ENCODE results near the gene NRXN3.

The NRXN3 gene

DNA sequence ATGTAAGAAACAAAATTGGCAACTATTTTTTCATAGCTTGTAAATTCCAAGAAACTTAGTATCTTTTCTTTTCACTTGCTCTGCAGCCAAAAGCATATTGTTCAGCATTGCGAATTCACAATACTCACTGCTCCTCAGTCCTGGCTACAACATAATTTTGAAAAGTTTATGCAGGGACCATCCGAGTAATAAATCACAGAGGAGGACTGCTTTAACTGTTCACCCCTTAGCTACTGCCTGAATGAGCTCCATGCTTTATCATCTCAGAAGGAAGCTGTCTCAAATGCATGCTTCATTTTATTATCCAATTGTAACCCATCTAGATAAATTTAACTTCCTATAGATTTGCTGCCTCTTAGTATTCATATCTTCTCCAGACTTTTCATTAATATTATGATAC lies 1213.3 kb downstream of the NRXN3 start:
- H3K27me3 ChIP-seq (ENCODE audit: insufficient read depth, low read length), result no peaks in the 10 kb centered on the region
- no peak overlapping the region for H2AFZ ChIP-seq (ENCODE audit: low read length, unreplicated experiment)
- no peaks in the 10 kb centered on the region for H3K4me1 ChIP-seq (ENCODE audit: control insufficient read depth, insufficient read depth, low read length, unreplicated experiment)
- H3K4me3 ChIP-seq (ENCODE audit: low read depth, low read length), result no peak overlapping the region
- H3K79me2 ChIP-seq (ENCODE audit: control insufficient read depth, insufficient read depth, low read length, unreplicated experiment), result no peaks in the 10 kb centered on the region
- H3K36me3 ChIP-seq (ENCODE audit: insufficient read depth, low read length), result no peaks in the 10 kb centered on the region
- no peak overlapping the region for H3K27ac ChIP-seq (ENCODE audit: low read depth, low read length)

DNA sequence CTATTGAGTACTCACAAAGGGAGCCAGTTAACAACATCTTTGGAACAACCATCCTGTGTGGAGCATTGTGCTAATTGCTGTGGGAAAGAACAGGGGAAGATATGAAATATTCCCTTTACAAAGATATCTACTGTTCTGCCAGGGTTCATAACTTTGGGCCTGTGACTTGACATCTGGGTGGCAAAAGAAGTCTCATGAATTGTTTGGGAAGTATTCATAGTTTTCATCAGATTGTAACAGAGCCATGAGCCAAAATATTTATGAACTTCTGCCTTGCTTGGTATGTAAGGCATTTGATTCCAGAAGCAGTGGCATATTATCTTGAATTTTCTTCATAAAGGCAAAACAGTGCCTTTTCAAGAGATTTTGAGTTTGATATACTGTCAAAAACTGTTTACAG lies 1224.9 kb downstream of the NRXN3 start:
- H3K79me2 ChIP-seq (ENCODE audit: control insufficient read depth, insufficient read depth, low read length, unreplicated experiment), result no peaks in the 10 kb centered on the region
- peaks cover 6% of the 10 kb centered on the region for H3K4me1 ChIP-seq (ENCODE audit: control insufficient read depth, insufficient read depth, low read length, unreplicated experiment)
- no peak overlapping the region for H3K4me3 ChIP-seq (ENCODE audit: low read depth, low read length)
- H2AFZ ChIP-seq (ENCODE audit: low read length, unreplicated experiment), result no peak overlapping the region
- H3K27ac ChIP-seq (ENCODE audit: low read depth, low read length), result peak overlapping the region; percentile 19; the same call in 1 of the 2 replicates
- H3K27me3 ChIP-seq (ENCODE audit: insufficient read depth, low read length), result no peaks in the 10 kb centered on the region
- no peaks in the 10 kb centered on the region for H3K36me3 ChIP-seq (ENCODE audit: insufficient read depth, low read length)

DNA sequence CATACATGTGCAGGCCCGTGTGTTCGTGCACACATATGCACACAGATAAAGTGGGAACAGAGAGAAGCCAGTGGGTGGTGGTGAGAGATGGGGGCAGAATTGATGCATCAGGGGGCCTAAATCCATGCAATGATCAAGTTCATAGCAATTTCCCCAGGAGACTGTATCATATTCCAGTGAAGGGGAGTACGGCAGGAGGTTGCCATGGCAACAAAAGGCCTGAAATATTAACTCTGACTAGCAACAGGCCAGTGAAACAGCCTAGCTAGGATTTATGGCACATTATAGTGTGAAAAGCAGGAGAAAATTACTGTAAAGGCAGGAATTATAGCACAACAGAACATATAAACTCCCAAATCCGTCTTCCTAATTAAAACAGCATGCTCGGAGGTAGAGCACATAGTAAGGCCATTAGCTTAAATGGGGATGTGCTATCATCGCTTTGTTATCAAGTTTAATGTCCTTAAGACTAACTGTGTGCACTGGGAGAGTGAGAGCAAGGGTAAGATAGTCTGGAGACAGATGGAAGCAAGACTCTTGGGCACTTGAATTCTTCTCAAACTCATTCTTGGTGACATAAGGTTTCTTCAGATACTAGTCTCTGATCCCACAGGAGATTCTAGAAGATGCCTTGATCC lies 1234.8 kb downstream of the NRXN3 start:
- H2AFZ ChIP-seq (ENCODE audit: low read length, unreplicated experiment), result no peak overlapping the region
- H3K4me3 ChIP-seq (ENCODE audit: low read depth, low read length), result no peak overlapping the region
- H3K4me1 ChIP-seq (ENCODE audit: control insufficient read depth, insufficient read depth, low read length, unreplicated experiment), result no peaks in the 10 kb centered on the region
- H3K36me3 ChIP-seq (ENCODE audit: insufficient read depth, low read length), result no peaks in the 10 kb centered on the region
- no peak overlapping the region for H3K27ac ChIP-seq (ENCODE audit: low read depth, low read length)
- H3K27me3 ChIP-seq (ENCODE audit: insufficient read depth, low read length), result no peaks in the 10 kb centered on the region
- H3K79me2 ChIP-seq (ENCODE audit: control insufficient read depth, insufficient read depth, low read length, unreplicated experiment), result no peaks in the 10 kb centered on the region

DNA sequence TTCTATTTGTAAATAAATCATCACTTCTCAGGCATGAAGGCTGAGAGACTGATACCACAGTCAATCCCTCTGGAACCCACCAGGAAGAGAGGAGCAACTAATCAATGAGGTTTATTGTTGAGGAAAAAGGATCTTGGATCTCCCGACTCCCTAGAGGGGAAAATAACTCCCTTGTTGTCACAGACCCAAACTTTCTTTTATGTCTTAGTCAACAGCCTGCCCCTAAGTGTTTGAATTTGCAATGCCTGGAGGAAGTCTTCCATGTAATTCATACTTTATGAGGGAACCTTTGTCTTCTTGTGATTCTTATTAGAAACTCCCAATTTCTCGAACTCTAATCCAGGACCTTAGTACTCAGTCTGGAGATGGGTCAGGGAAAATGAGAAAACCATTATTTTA lies 1235.3 kb downstream of the NRXN3 start:
- no peaks in the 10 kb centered on the region for H3K79me2 ChIP-seq (ENCODE audit: control insufficient read depth, insufficient read depth, low read length, unreplicated experiment)
- H3K27me3 ChIP-seq (ENCODE audit: insufficient read depth, low read length), result no peaks in the 10 kb centered on the region
- H3K36me3 ChIP-seq (ENCODE audit: insufficient read depth, low read length), result no peaks in the 10 kb centered on the region
- no peaks in the 10 kb centered on the region for H3K4me1 ChIP-seq (ENCODE audit: control insufficient read depth, insufficient read depth, low read length, unreplicated experiment)
- no peak overlapping the region for H3K4me3 ChIP-seq (ENCODE audit: low read depth, low read length)
- no peak overlapping the region for H3K27ac ChIP-seq (ENCODE audit: low read depth, low read length)
- no peak overlapping the region for H2AFZ ChIP-seq (ENCODE audit: low read length, unreplicated experiment)

- H3K4me3 ChIP-seq (ENCODE audit: low read depth, low read length), result no peak overlapping the region
- no peaks in the 10 kb centered on the region for H3K36me3 ChIP-seq (ENCODE audit: insufficient read depth, low read length)
- H3K79me2 ChIP-seq (ENCODE audit: control insufficient read depth, insufficient read depth, low read length, unreplicated experiment), result no peaks in the 10 kb centered on the region
- H3K4me1 ChIP-seq (ENCODE audit: control insufficient read depth, insufficient read depth, low read length, unreplicated experiment), result peaks cover 19% of the 10 kb centered on the region
- no peaks in the 10 kb centered on the region for H3K27me3 ChIP-seq (ENCODE audit: insufficient read depth, low read length)
- H2AFZ ChIP-seq (ENCODE audit: low read length, unreplicated experiment), result no peak overlapping the region
- no peak overlapping the region for H3K27ac ChIP-seq (ENCODE audit: low read depth, low read length)
Measured at GRCh38 chr14:79407572-79407971, 1237.4 kb downstream of the NRXN3 start.

DNA sequence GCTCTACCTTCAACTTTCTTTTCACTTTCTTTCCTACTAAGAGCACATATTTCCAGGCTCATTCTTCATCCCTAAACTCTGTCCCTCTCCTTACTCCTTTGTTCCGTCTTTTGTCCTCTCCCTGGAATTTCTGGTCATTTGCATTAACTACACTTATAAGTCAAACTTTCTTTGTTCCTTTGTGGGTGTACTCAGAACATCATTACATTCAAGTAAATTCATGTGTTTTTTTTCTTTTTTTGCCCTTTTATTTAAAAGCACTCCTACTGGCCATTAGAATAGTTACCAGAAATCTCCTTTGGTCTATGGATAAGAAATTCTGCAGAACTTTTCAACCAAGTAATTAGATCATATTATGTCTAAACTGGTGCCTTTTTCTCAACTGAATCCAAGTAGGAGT lies 1238.5 kb downstream of the NRXN3 start:
- Histone ChIP-seq H3K27me3 (ENCODE audit: insufficient read depth, low read length) (no peaks in the 10 kb centered on the region), H3K4me3 (ENCODE audit: low read depth, low read length) (no peak overlapping the region), H2AFZ (ENCODE audit: low read length, unreplicated experiment) (no peak overlapping the region), H3K36me3 (ENCODE audit: insufficient read depth, low read length) (no peaks in the 10 kb centered on the region), H3K4me1 (ENCODE audit: control insufficient read depth, insufficient read depth, low read length, unreplicated experiment) (peaks cover 28% of the 10 kb centered on the region), H3K27ac (ENCODE audit: low read depth, low read length) (no peak overlapping the region), H3K79me2 (ENCODE audit: control insufficient read depth, insufficient read depth, low read length, unreplicated experiment) (no peaks in the 10 kb centered on the region)

DNA sequence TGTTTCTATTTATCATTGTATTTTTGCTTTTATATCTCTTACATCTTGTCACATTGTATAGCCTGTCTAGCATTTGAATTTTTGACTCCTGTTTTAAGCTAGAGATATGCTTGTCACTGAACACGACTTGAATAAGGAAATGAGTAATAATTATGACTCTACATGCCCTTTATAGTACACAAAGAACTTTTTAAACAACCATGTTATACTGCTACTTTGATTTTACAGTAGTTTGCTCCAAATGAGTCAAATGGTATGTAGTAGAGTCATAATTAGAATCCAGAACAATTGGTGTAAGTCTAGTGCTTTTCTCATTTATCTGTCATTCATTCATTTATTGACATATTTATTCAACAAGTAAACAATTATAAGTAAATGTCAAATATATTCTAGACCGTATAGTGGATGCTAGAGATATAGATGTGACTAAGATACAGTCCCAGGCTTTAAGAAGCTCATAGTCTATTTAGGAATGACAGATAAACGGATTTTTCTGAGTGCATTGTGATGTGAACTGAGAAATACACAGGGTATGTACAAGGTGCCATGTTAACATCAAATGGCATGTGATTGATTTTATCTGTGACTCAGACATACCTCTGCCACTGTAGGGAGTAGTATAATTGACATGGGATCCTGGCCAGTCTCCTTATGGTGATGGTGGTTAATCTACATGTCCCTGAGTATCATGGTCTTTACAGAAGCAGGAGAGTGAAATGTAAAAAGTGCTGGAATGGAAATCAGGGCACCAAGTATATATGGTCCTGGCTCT lies 1241.4 kb downstream of the NRXN3 start:
- Histone ChIP-seq H2AFZ (ENCODE audit: low read length, unreplicated experiment) (no peak overlapping the region), H3K4me1 (ENCODE audit: control insufficient read depth, insufficient read depth, low read length, unreplicated experiment) (peaks cover 28% of the 10 kb centered on the region)

GRCh38 chr14:79412822-79413221 lies 1242.6 kb downstream of the NRXN3 start:
- Histone ChIP-seq H3K27ac (ENCODE audit: low read depth, low read length) (no peak overlapping the region), H3K27me3 (ENCODE audit: insufficient read depth, low read length) (no peaks in the 10 kb centered on the region), H2AFZ (ENCODE audit: low read length, unreplicated experiment) (no peak overlapping the region), H3K36me3 (ENCODE audit: insufficient read depth, low read length) (no peaks in the 10 kb centered on the region), H3K4me1 (ENCODE audit: control insufficient read depth, insufficient read depth, low read length, unreplicated experiment) (peaks cover 28% of the 10 kb centered on the region), H3K4me3 (ENCODE audit: low read depth, low read length) (no peak overlapping the region), H3K79me2 (ENCODE audit: control insufficient read depth, insufficient read depth, low read length, unreplicated experiment) (no peaks in the 10 kb centered on the region)

More for the DNA sequence above, 1241.4 kb downstream of the NRXN3 start:
- Histone ChIP-seq H3K27ac (ENCODE audit: low read depth, low read length) (peak overlapping the region; percentile 34), H3K27me3 (ENCODE audit: insufficient read depth, low read length) (no peaks in the 10 kb centered on the region), H3K4me3 (ENCODE audit: low read depth, low read length) (peak overlapping the region; percentile 19; the same call in 1 of the 2 replicates), H3K79me2 (ENCODE audit: control insufficient read depth, insufficient read depth, low read length, unreplicated experiment) (no peaks in the 10 kb centered on the region), H3K36me3 (ENCODE audit: insufficient read depth, low read length) (no peaks in the 10 kb centered on the region)

DNA sequence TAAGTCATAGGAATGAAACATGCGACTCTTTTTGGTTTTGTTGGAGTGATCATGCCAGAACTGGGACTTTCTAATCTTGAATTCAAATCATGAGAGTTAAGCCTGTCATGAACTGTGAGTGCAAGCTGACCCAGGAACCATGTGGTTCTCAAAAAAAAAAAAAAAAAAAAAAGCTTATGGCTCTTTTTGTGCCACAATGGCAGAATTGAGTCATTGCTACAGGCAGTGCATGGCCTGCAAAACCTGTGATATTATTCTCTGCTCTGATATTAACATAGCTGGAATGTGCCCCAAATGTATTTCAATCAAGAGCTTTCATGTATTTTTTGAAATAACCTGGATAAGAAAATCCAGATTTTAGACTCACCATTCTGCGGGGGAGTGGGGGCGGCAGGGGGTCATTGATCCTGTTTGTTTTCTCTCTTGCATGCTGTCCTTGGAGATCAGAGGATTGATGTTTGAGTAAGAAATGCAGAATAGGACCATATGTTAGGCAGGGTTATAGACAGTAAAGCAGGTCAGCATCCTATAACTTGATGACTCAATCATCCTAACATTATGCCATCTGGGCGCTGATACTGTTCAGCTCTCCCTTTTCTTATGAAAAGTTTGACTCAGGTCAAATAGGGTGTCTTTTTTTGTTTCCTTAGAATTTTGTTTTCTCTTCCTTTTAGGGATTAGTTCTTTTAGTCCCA lies 1243.7 kb downstream of the NRXN3 start:
- Histone ChIP-seq H3K27ac (ENCODE audit: low read depth, low read length) (no peak overlapping the region), H3K27me3 (ENCODE audit: insufficient read depth, low read length) (no peaks in the 10 kb centered on the region), H3K36me3 (ENCODE audit: insufficient read depth, low read length) (no peaks in the 10 kb centered on the region), H3K4me1 (ENCODE audit: control insufficient read depth, insufficient read depth, low read length, unreplicated experiment) (peaks cover 28% of the 10 kb centered on the region), H2AFZ (ENCODE audit: low read length, unreplicated experiment) (no peak overlapping the region), H3K79me2 (ENCODE audit: control insufficient read depth, insufficient read depth, low read length, unreplicated experiment) (no peaks in the 10 kb centered on the region), H3K4me3 (ENCODE audit: low read depth, low read length) (no peak overlapping the region)

GRCh38 chr14:79415726-79416125 lies 1245.6 kb downstream of the NRXN3 start:
- no peak overlapping the region for H3K4me3 ChIP-seq (ENCODE audit: low read depth, low read length)
- no peaks in the 10 kb centered on the region for H3K79me2 ChIP-seq (ENCODE audit: control insufficient read depth, insufficient read depth, low read length, unreplicated experiment)
- no peaks in the 10 kb centered on the region for H3K36me3 ChIP-seq (ENCODE audit: insufficient read depth, low read length)

More at GRCh38 chr14:79415726-79416125, 1245.6 kb downstream of the NRXN3 start:
- Histone ChIP-seq H3K4me1 (ENCODE audit: control insufficient read depth, insufficient read depth, low read length, unreplicated experiment) (peaks cover 27% of the 10 kb centered on the region), H3K27me3 (ENCODE audit: insufficient read depth, low read length) (no peaks in the 10 kb centered on the region), H2AFZ (ENCODE audit: low read length, unreplicated experiment) (no peak overlapping the region), H3K27ac (ENCODE audit: low read depth, low read length) (no peak overlapping the region)

Data from ACC112 (cell line).